Mesodermal cell (in vitro differentiated cells): ENCODE results near the gene PHACTR3.

Experiments
- H3K27ac ChIP-seq: 2 replicates; pipeline ENCODE4 v1.7.0; 2013; ENCODE audit warnings: mild to moderate bottlenecking, low read depth, low read length, moderate library complexity; ENCODE audit not compliant: severe bottlenecking
- H3K36me3 ChIP-seq: 2 replicates; pipeline ENCODE4 v1.7.1; 2013; ENCODE audit warnings: mild to moderate bottlenecking, low read length, moderate library complexity; ENCODE audit not compliant: control insufficient read depth, insufficient read depth
- H3K4me1 ChIP-seq: one replicate; pipeline ENCODE4 v1.7.1; 2013; ENCODE audit warnings: mild to moderate bottlenecking, low read length; ENCODE audit not compliant: insufficient read depth, control insufficient read depth, poor library complexity, severe bottlenecking
- H3K4me3 ChIP-seq: 2 replicates; pipeline ENCODE4 v1.7.0; 2013; ENCODE audit warnings: low read length, control low read depth, mild to moderate bottlenecking; ENCODE audit not compliant: insufficient read depth, poor library complexity, severe bottlenecking; ENCODE audit errors: extremely low read depth
- H3K9me3 ChIP-seq: 2 replicates; pipeline ENCODE4 v1.7.1; 2013; ENCODE audit warnings: mild to moderate bottlenecking, low read length, moderate library complexity; ENCODE audit not compliant: control insufficient read depth
- WGBS, 2 experiments: methylation state at CpG; one replicate each; pipeline ENCODE4 v1.1.5; 2013; ENCODE audit warnings: missing lambda C conversion rate in 2 of 2; ENCODE audit not compliant: insufficient coverage in 2 of 2; 5-methylcytosine and 5-hydroxymethylcytosine counted together

PHACTR3 gene

GRCh38 chr20:59736366-59736765 lies 132.0 kb downstream of the PHACTR3 start:
- Histone ChIP-seq H3K4me1 (no peaks in the 10 kb centered on the region), H3K27ac (no peak overlapping the region)

GRCh38 chr20:59737073-59737666 lies 132.8 kb downstream of the PHACTR3 start:
- WGBS, 2 experiments = 69 to 71% methylated on average over 9 to 16 of the region's 16 CpGs
- Histone ChIP-seq H3K4me3 (no peak overlapping the region), H3K4me1 (no peaks in the 10 kb centered on the region)

More at GRCh38 chr20:59736366-59736765, 132.0 kb downstream of the PHACTR3 start:
- no peak overlapping the region for H3K4me3 ChIP-seq
- 85 to 86% methylated on average over 4 to 5 of the region's 10 CpGs for WGBS, 2 experiments
- no peaks in the 10 kb centered on the region for H3K9me3 ChIP-seq
- H3K36me3 ChIP-seq = no peaks in the 10 kb centered on the region

GRCh38 chr20:59737816-59738215 lies 133.5 kb downstream of the PHACTR3 start:
- H3K36me3 ChIP-seq = no peaks in the 10 kb centered on the region
- H3K4me1 ChIP-seq = no peaks in the 10 kb centered on the region
- H3K9me3 ChIP-seq = no peaks in the 10 kb centered on the region
- no peak overlapping the region for H3K4me3 ChIP-seq
- no peak overlapping the region for H3K27ac ChIP-seq
- 60 to 62% methylated on average over 1 to 3 of the region's 4 CpGs for whole genome bisulfite sequencing, 2 experiments

More at GRCh38 chr20:59737073-59737666, 132.8 kb downstream of the PHACTR3 start:
- Histone ChIP-seq H3K27ac (no peak overlapping the region), H3K36me3 (no peaks in the 10 kb centered on the region), H3K9me3 (no peaks in the 10 kb centered on the region)

GRCh38 chr20:59738851-59739250 lies 134.5 kb downstream of the PHACTR3 start:
- Histone ChIP-seq H3K27ac (no peak overlapping the region), H3K36me3 (no peaks in the 10 kb centered on the region), H3K9me3 (no peaks in the 10 kb centered on the region), H3K4me3 (no peak overlapping the region), H3K4me1 (no peaks in the 10 kb centered on the region)
- 43 to 63% methylated on average over 3 to 4 of the region's 4 CpGs for WGBS, 2 experiments

GRCh38 chr20:59740621-59741020 lies 136.3 kb downstream of the PHACTR3 start:
- Histone ChIP-seq H3K27ac (no peak overlapping the region), H3K4me3 (no peak overlapping the region), H3K4me1 (no peaks in the 10 kb centered on the region), H3K9me3 (no peaks in the 10 kb centered on the region), H3K36me3 (no peaks in the 10 kb centered on the region)
- 76 to 82% methylated on average over 6 to 7 of the region's 7 CpGs for WGBS, 2 experiments

GRCh38 chr20:59741073-59741472 lies 136.7 kb downstream of the PHACTR3 start:
- no peak overlapping the region for H3K27ac ChIP-seq
- no peak overlapping the region for H3K4me3 ChIP-seq
- H3K9me3 ChIP-seq = no peaks in the 10 kb centered on the region
- no peaks in the 10 kb centered on the region for H3K4me1 ChIP-seq
- H3K36me3 ChIP-seq = no peaks in the 10 kb centered on the region
- WGBS, 2 experiments = 89 to 92% methylated on average over 10 to 11 of the region's 12 CpGs

GRCh38 chr20:59742351-59743095 lies 138.2 kb downstream of the PHACTR3 start:
- WGBS, 2 experiments = 88 to 92% methylated on average over 24 of the region's 24 CpGs
- Histone ChIP-seq H3K4me3 (no peak overlapping the region), H3K36me3 (no peaks in the 10 kb centered on the region), H3K27ac (no peak overlapping the region), H3K9me3 (no peaks in the 10 kb centered on the region), H3K4me1 (no peaks in the 10 kb centered on the region)

- Histone ChIP-seq H3K36me3 (no peaks in the 10 kb centered on the region), H3K4me3 (no peak overlapping the region), H3K9me3 (no peaks in the 10 kb centered on the region), H3K4me1 (no peaks in the 10 kb centered on the region), H3K27ac (no peak overlapping the region)
- 82 to 86% methylated on average over 5 to 9 of the region's 9 CpGs for WGBS, 2 experiments
These were observed 139.0 kb downstream of the PHACTR3 start for GRCh38 chr20:59743308-59743707.

GRCh38 chr20:59743767-59744485 lies 139.6 kb downstream of the PHACTR3 start:
- no peak overlapping the region for H3K27ac ChIP-seq
- no peaks in the 10 kb centered on the region for H3K9me3 ChIP-seq
- 77 to 82% methylated on average over 18 to 19 of the region's 21 CpGs for WGBS, 2 experiments
- H3K4me3 ChIP-seq = no peak overlapping the region
- no peaks in the 10 kb centered on the region for H3K36me3 ChIP-seq
- no peaks in the 10 kb centered on the region for H3K4me1 ChIP-seq

- H3K4me3 ChIP-seq = no peak overlapping the region
These were observed 140.4 kb downstream of the PHACTR3 start for GRCh38 chr20:59744756-59745155.

More at GRCh38 chr20:59744756-59745155, 140.4 kb downstream of the PHACTR3 start:
- 83 to 84% methylated on average over 10 to 11 of the region's 11 CpGs for WGBS, 2 experiments
- no peaks in the 10 kb centered on the region for H3K9me3 ChIP-seq
- no peaks in the 10 kb centered on the region for H3K36me3 ChIP-seq
- no peaks in the 10 kb centered on the region for H3K4me1 ChIP-seq
- no peak overlapping the region for H3K27ac ChIP-seq
